A673 (cell line): ENCODE measurements around the gene GRM1.

Source experiments
- CTCF ChIP-seq: fragments of 300-800, 200-600 bp; sonication (generic); conservative IDR thresholded peaks from 2 replicates; pipeline ENCODE4 v1.5.1; 2017; ENCODE audit warnings: low read depth, mild to moderate bottlenecking, antibody characterized with exemption, low read length, moderate library complexity, mixed read lengths
- EZH2 ChIP-seq: fragments of 200-600 bp; sonication (generic); IDR thresholded peaks from 2 replicates; pipeline ENCODE4 v1.6.1; 2017; ENCODE audit warnings: borderline replicate concordance, low read depth, mild to moderate bottlenecking, mixed read lengths, antibody characterized with exemption, low read length; ENCODE audit not compliant: poor library complexity, severe bottlenecking

- TF ChIP-seq CTCF: no peak
- TF ChIP-seq EZH2: no peak
Observed at GRCh38 chr6:146445233-146445632, 416.4 kb downstream of the GRM1 start.
